ENCODE results near the gene ERMAP.

Gene ERMAP

GRCh38 chr1:42824481-42825035 lies 7.6 kb downstream of the ERMAP start:
- TF ChIP-seq CTCF (IDR thresholded peaks at IDR 0.05; ENCODE audit: low read depth, low read length, missing control alignments), result no peak
- Histone ChIP-seq H3K27me3 (replicated peaks) (no peaks in the 10 kb centered on the region), H3K27ac (no peak overlapping the region), H3K36me3 (replicated peaks) (no peaks in the 10 kb centered on the region), H3K4me3 (ENCODE audit: low read depth, low read length) (no peak overlapping the region)
- in situ Hi-C loops (cut with HindIII; ENCODE audit: low pct_ligation_motif_present, low sequenced_read_pairs), result no loop called here
- DNase-seq, result no peak

DNA sequence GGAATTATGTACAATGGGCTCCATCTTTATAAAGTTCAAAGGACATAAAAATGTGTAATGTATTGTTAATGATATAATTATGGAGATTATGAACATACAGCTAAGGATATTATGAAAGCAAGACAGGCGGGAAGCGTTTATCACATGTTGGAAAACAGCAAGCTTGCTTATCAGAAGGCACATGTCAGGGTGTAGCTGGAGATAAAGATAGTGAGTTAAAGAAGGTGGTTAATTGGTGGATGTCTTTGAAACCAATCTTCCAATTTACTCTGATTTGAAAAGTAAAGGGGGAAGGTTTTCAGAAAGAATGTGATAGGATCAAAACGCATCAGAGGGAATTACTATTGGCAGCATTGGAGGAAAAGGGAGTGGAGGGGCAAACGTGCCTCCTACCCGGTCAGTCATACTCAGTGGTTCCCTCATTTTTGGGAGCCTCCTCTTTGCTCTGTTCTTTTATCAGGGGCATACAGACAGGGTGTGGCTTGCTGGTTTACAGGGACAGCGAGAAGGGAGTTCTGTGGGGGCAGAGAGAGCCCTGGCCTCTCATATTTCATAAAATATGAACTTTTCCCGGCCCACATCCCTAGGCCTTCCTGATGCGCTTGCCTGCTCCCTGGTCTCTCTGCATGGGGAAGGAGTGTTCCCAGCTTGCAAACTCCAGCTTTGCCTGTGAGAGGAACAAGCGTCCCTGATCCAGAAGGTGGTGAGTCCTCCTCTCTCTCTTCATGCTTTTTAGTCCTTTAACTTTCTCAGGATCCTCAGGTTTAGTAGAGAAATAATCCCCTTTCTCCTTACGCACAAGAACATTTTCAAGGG lies 8.3 kb downstream of the ERMAP start:
- H3K27ac ChIP-seq, result no peak overlapping the region
- no peaks in the 10 kb centered on the region for H3K36me3 ChIP-seq (replicated peaks)
- no peak for DNase-seq
- H3K27me3 ChIP-seq (replicated peaks), result no peaks in the 10 kb centered on the region
- no peak overlapping the region for H3K4me3 ChIP-seq (ENCODE audit: low read depth, low read length)
- no peak for TF ChIP-seq CTCF (IDR thresholded peaks at IDR 0.05; ENCODE audit: low read depth, low read length, missing control alignments)
- in situ Hi-C loops (cut with HindIII; ENCODE audit: low pct_ligation_motif_present, low sequenced_read_pairs), result no loop called here

GRCh38 chr1:42830631-42831030 lies 13.7 kb downstream of the ERMAP start:
- no peak for DNase-seq
- no peaks in the 10 kb centered on the region for H3K36me3 ChIP-seq (replicated peaks)
- in situ Hi-C loops (cut with HindIII; ENCODE audit: low pct_ligation_motif_present, low sequenced_read_pairs), result no loop called here
- no peak overlapping the region for H3K4me3 ChIP-seq (ENCODE audit: low read depth, low read length)
- TF ChIP-seq CTCF (IDR thresholded peaks at IDR 0.05; ENCODE audit: low read depth, low read length, missing control alignments), result no peak
- H3K27me3 ChIP-seq (replicated peaks), result no peaks in the 10 kb centered on the region
- H3K27ac ChIP-seq, result no peak overlapping the region

DNA sequence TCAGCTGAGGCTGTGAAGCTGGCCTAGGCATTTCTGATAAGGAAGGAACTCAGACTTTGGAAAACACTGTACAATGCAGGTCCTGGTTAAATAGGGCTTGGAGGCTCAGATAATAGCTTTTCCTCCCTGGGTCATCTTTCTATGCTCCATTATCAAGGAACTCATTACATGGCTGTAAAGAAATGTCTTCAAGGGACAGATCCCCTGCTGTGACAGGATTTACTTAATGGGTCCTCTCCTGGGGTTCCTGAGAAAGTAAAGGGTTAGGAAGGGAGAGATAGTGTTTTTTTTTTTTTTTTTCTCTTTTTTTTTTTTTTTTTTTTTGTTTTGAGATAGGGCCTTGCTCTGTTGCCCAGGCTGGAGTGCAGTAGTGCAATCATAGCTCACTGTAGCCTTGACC lies 14.4 kb downstream of the ERMAP start:
- TF ChIP-seq CTCF (IDR thresholded peaks at IDR 0.05; ENCODE audit: low read depth, low read length, missing control alignments), result no peak
- in situ Hi-C loops (cut with HindIII; ENCODE audit: low pct_ligation_motif_present, low sequenced_read_pairs), result no loop called here
- Histone ChIP-seq H3K4me3 (ENCODE audit: low read depth, low read length) (no peak overlapping the region), H3K27me3 (replicated peaks) (no peaks in the 10 kb centered on the region), H3K27ac (no peak overlapping the region), H3K36me3 (replicated peaks) (no peaks in the 10 kb centered on the region)
- no peak for DNase-seq

GRCh38 chr1:42832641-42833240 lies 15.8 kb downstream of the ERMAP start:
- Histone ChIP-seq H3K36me3 (replicated peaks) (no peaks in the 10 kb centered on the region), H3K27me3 (replicated peaks) (no peaks in the 10 kb centered on the region), H3K27ac (no peak overlapping the region), H3K4me3 (ENCODE audit: low read depth, low read length) (no peak overlapping the region)
- TF ChIP-seq CTCF (IDR thresholded peaks at IDR 0.05; ENCODE audit: low read depth, low read length, missing control alignments), result no peak
- in situ Hi-C loops (cut with HindIII; ENCODE audit: low pct_ligation_motif_present, low sequenced_read_pairs), result no loop called here
- no peak for DNase-seq

Measured in brain microvascular endothelial cell (primary cell).